ENCODE data around the gene CACNG4. TPM values are rescaled to one million over a fixed set of nuclear protein-coding genes. Genes with fewer than 3 reads are reported as not detected.
"Not testable (repeated sequence)": the region's sequence is repeated elsewhere in the genome, so short reads cannot be mapped to it uniquely, and the experiment has no call there.

The CACNG4 gene
- total and polyA plus RNA-seq, 4 donors, result not detected

DNA sequence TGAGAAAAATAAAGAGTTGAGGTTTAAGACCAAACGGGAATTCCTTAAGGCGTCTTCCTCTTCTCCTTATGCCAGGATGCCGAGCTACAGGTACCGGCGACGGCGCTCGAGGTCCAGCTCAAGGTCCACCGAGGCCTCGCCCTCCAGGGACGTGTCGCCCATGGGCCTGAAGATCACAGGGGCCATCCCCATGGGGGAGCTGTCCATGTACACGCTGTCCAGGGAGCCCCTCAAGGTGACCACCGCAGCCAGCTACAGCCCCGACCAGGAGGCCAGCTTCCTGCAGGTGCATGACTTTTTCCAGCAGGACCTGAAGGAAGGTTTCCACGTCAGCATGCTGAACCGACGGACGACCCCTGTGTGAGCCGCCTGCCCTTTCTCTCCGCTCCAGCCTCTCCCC, 66.1 kb downstream of the CACNG4 start:
- WGBS, 2 donors, result 94 to 95% methylated on average over 21 of the region's 21 CpGs
- no peak for ATAC-seq (ENCODE audit: low FRiP score)
- no peaks in the 10 kb centered on the region for H3K9me3 ChIP-seq (ENCODE audit: control insufficient read depth, low read length)
- intact Hi-C loops (cut with DNase I), result no loop called here
- H3K4me1 ChIP-seq (ENCODE audit: control insufficient read depth in 1 of 2, insufficient read depth in 2 of 2, low read length in 2 of 2), result no peaks in the 10 kb centered on the region
- H3K4me3 ChIP-seq (ENCODE audit: low read length in 2 of 2), result no peak overlapping the region
- DNase-seq, result no peak
- no peaks in the 10 kb centered on the region for H3K36me3 ChIP-seq (ENCODE audit: control insufficient read depth in 1 of 2, insufficient read depth in 2 of 2, low read length in 1 of 2)
- no peak overlapping the region for H3K27ac ChIP-seq (ENCODE audit: low read depth in 1 of 2, low read length in 2 of 2)
- H3K27me3 ChIP-seq (ENCODE audit: control insufficient read depth in 1 of 2, insufficient read depth in 2 of 2, low read length in 1 of 2), result no peaks in the 10 kb centered on the region

DNA sequence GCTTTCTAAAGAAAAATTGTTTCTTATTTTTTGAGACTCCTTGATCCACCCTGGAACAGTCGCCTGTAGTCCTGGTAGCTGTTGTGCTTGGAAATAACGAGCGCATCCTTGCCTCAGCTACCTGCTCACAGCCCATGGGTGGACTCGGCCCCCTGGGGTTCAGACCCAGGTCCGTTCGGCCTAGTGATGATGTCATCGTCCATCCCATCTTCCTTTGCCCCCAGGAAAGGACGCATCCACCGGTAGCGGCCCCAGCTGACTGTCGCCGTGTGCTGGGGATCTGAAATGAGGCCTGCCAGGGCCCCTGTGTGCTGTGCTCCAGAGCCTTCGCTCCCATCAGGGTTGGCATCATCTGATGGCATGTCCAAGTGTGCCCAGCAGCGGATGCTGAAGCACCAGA, 67.9 kb downstream of the CACNG4 start:
- WGBS, 2 donors, result 94 to 95% methylated on average over 14 of the region's 14 CpGs
- no peak overlapping the region for H3K27ac ChIP-seq (ENCODE audit: low read depth in 1 of 2, low read length in 2 of 2)
- DNase-seq, result no peak
- no peaks in the 10 kb centered on the region for H3K27me3 ChIP-seq (ENCODE audit: control insufficient read depth in 1 of 2, insufficient read depth in 2 of 2, low read length in 1 of 2)
- no peaks in the 10 kb centered on the region for H3K36me3 ChIP-seq (ENCODE audit: control insufficient read depth in 1 of 2, insufficient read depth in 2 of 2, low read length in 1 of 2)
- ATAC-seq (ENCODE audit: low FRiP score), result no peak
- no peaks in the 10 kb centered on the region for H3K9me3 ChIP-seq (ENCODE audit: control insufficient read depth, low read length)
- no peak overlapping the region for H3K4me3 ChIP-seq (ENCODE audit: low read length in 2 of 2)
- intact Hi-C loops (cut with DNase I), result no loop called here
- H3K4me1 ChIP-seq (ENCODE audit: control insufficient read depth in 1 of 2, insufficient read depth in 2 of 2, low read length in 2 of 2), result no peaks in the 10 kb centered on the region

DNA sequence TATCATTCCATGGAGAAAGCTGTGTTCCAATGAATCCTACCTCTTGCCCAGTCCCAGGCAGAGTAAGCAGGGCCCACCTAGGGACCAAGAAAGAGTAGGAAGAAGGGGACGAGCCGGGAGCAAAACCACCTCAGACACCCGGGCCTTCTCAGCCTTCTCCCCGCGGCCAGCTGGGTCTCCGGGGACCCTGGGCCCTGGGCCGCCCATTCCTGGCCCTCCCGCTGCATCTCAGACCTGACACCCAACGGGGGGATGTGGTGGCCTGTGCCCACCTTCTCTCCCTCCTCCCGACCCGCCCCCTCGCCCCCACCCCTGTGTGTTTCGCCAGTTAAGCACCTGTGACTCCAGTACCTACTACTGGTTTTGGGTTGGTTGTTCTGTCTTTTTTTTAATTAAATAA, 68.5 kb downstream of the CACNG4 start:
- Histone ChIP-seq H3K27ac (ENCODE audit: low read depth in 1 of 2, low read length in 2 of 2) (no peak overlapping the region), H3K36me3 (ENCODE audit: control insufficient read depth in 1 of 2, insufficient read depth in 2 of 2, low read length in 1 of 2) (no peaks in the 10 kb centered on the region), H3K4me3 (ENCODE audit: low read length in 2 of 2) (no peak overlapping the region), H3K27me3 (ENCODE audit: control insufficient read depth in 1 of 2, insufficient read depth in 2 of 2, low read length in 1 of 2) (no peaks in the 10 kb centered on the region), H3K9me3 (ENCODE audit: control insufficient read depth, low read length) (no peaks in the 10 kb centered on the region), H3K4me1 (ENCODE audit: control insufficient read depth in 1 of 2, insufficient read depth in 2 of 2, low read length in 2 of 2) (no peaks in the 10 kb centered on the region)
- WGBS, 2 donors, result 93 to 94% methylated on average over 13 of the region's 13 CpGs
- intact Hi-C loops (cut with DNase I), result no loop called here
- DNase-seq (no peak), ATAC-seq (ENCODE audit: low FRiP score) (no peak)

DNA sequence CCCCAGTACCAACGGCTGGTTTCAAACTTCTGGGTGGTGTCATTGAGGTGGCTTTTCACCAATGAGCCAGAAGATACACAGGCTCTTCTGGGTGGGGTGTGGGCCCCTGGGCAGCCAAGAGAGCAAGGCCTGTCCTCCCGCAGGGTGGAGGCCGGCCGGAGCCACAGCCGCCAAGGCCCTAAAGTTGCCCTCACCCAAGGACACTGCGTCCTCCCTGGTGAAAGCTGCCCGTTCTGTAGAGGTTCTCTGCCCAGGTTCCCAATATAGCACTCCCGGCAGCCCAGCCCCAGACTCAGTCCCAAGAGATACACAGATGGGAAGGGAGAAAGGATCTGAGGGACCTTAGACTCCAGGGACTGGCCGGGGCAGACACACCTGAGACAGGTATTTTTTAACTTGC, 69.1 kb downstream of the CACNG4 start:
- H3K27ac ChIP-seq (ENCODE audit: low read depth in 1 of 2, low read length in 2 of 2), result no peak overlapping the region
- no peaks in the 10 kb centered on the region for H3K4me1 ChIP-seq (ENCODE audit: control insufficient read depth in 1 of 2, insufficient read depth in 2 of 2, low read length in 2 of 2)
- DNase-seq (no peak), ATAC-seq (ENCODE audit: low FRiP score) (no peak)
- no peak overlapping the region for H3K4me3 ChIP-seq (ENCODE audit: low read length in 2 of 2)
- no peaks in the 10 kb centered on the region for H3K36me3 ChIP-seq (ENCODE audit: control insufficient read depth in 1 of 2, insufficient read depth in 2 of 2, low read length in 1 of 2)
- no peaks in the 10 kb centered on the region for H3K27me3 ChIP-seq (ENCODE audit: control insufficient read depth in 1 of 2, insufficient read depth in 2 of 2, low read length in 1 of 2)
- intact Hi-C loops (cut with DNase I), result no loop called here
- WGBS, 2 donors, result 91 to 93% methylated on average over 9 of the region's 9 CpGs
- H3K9me3 ChIP-seq (ENCODE audit: control insufficient read depth, low read length), result no peaks in the 10 kb centered on the region

DNA sequence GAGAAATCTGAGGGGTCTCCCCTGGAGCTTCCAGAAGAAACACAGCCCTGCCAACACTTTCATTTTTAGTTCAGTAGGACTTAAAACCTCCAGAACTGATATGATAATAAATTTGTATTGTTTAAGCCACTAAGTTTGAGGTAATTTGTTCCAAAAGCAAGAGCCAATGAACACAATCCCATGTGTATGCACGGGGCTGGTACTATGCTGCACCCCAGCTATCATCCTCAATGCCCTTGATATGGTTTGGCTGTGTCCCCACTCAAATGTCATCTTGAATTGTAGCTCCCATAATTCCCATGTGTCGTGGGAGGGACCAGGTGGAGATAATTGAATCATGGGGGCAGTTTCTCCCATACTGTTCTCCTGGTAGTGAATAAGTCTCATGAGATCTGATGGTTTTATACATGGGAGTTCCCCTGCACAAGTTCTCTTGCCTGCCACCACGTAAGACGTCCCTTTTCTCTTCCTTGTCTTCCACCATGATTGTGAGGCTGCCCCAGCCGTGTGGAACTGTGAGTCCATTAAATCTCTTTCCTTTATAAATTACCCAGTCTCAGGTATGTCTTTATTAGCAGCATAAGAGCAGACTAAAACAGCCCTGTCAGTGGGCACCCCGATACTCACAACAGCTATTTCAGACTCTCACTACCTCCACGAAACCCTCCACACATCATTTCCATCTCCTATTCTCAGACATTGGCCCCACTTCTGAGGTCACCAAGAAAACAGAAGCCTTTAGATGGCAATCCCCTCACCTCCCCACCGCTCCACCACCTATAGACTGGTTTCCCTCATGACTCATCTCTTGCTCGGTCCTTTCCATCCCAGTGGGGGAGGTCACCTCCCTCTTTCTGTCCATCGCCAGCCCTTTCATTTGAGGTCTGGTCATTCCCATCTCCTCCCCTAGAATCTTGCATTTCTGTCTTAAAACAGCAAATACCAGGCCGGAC, 70.9 kb downstream of the CACNG4 start:
- Histone ChIP-seq H3K27me3 (ENCODE audit: control insufficient read depth in 1 of 2, insufficient read depth in 2 of 2, low read length in 1 of 2) (no peaks in the 10 kb centered on the region), H3K27ac (ENCODE audit: low read depth in 1 of 2, low read length in 2 of 2) (no peak overlapping the region), H3K4me3 (ENCODE audit: low read length in 2 of 2) (no peak overlapping the region), H3K9me3 (ENCODE audit: control insufficient read depth, low read length) (no peaks in the 10 kb centered on the region), H3K36me3 (ENCODE audit: control insufficient read depth in 1 of 2, insufficient read depth in 2 of 2, low read length in 1 of 2) (no peaks in the 10 kb centered on the region), H3K4me1 (ENCODE audit: control insufficient read depth in 1 of 2, insufficient read depth in 2 of 2, low read length in 2 of 2) (no peaks in the 10 kb centered on the region)
- intact Hi-C loops (cut with DNase I), result no loop called here
- WGBS, 2 donors, result 76 to 83% methylated on average over 11 of the region's 11 CpGs
- no peak for DNase-seq
- no peak for ATAC-seq (ENCODE audit: low FRiP score)

DNA sequence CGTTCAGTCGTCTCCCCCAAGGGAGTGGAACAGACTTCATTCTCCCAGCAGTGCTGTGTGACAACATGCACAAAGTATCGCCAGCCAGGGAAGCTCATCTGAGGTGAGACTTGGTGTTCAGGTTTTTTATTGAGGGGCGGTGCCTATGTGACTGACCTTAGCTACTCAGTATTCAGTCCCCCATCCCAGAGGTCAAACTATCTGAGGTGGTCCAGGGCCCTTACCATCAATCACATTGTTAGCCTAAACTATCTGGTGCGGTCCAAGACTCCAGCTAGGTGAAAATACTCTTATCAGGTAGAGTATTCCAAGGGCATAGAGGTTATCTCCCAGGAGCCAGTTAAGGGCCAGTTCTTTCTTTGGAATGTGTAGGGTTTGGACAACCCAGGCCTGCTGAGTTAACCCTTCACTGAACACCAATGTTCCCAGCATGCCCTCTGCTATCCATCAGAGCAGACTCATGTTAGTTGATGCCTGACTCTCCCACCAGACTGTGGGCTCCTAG, 74.4 kb downstream of the CACNG4 start:
- no peak overlapping the region for H3K27ac ChIP-seq (ENCODE audit: low read depth in 1 of 2, low read length in 2 of 2)
- intact Hi-C loops (cut with DNase I), result no loop called here
- no peak for DNase-seq
- H3K9me3 ChIP-seq (ENCODE audit: control insufficient read depth, low read length), result no peaks in the 10 kb centered on the region
- H3K4me3 ChIP-seq (ENCODE audit: low read length in 2 of 2), result no peak overlapping the region
- ATAC-seq (ENCODE audit: low FRiP score), result no peak
- H3K27me3 ChIP-seq (ENCODE audit: control insufficient read depth in 1 of 2, insufficient read depth in 2 of 2, low read length in 1 of 2), result no peaks in the 10 kb centered on the region
- H3K36me3 ChIP-seq (ENCODE audit: control insufficient read depth in 1 of 2, insufficient read depth in 2 of 2, low read length in 1 of 2), result no peaks in the 10 kb centered on the region
- no peaks in the 10 kb centered on the region for H3K4me1 ChIP-seq (ENCODE audit: control insufficient read depth in 1 of 2, insufficient read depth in 2 of 2, low read length in 2 of 2)
- 65 to 70% methylated on average over 5 of the region's 5 CpGs for WGBS, 2 donors

DNA sequence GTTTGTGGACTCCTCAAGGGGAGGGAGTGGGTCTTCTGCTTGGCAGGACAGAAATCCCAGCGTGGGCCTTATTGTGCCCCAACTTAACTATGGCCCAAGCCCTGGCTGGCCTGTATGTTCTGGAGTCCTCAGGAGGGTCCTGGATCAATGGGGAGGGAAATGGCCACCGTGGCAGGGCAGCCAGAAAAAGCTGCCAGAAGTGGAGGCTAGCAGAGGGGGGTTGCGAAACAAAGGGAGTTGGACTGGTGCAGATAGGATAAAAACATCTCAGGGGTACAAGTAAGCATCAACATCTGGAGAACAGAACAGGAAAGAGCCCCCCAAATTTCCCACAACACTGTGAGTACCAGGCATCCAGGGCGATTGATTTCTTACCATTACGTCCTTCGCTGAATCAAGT, 76.1 kb downstream of the CACNG4 start:
- no peak for ATAC-seq (ENCODE audit: low FRiP score)
- H3K27ac ChIP-seq (ENCODE audit: low read depth in 1 of 2, low read length in 2 of 2), result no peak overlapping the region

DNA sequence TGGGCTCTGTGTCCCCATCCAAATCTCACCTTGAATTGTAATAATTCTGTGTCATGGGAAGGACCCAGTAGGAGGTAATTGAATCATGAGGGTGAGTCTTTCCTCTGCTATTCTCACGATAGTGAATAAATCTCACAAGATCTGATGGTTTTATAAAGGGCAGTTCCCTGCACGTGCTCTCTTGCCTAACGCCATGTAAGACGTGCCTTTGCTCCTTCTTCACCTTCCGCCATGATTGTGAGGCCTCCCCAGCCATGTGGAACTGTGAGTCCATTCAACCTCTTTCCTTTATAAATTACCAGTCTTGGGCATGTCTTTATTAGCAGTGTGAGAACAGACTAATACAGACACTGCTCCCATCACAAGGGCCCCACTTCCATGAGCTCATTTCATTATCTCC, 76.6 kb downstream of the CACNG4 start:
- H3K27ac ChIP-seq (ENCODE audit: low read depth in 1 of 2, low read length in 2 of 2); H3K36me3 ChIP-seq (ENCODE audit: control insufficient read depth in 1 of 2, insufficient read depth in 2 of 2, low read length in 1 of 2); H3K27me3 ChIP-seq (ENCODE audit: control insufficient read depth in 1 of 2, insufficient read depth in 2 of 2, low read length in 1 of 2); intact Hi-C loops (cut with DNase I); H3K4me3 ChIP-seq (ENCODE audit: low read length in 2 of 2); H3K9me3 ChIP-seq (ENCODE audit: control insufficient read depth, low read length); DNase-seq; ATAC-seq (ENCODE audit: low FRiP score); H3K4me1 ChIP-seq (ENCODE audit: control insufficient read depth in 1 of 2, insufficient read depth in 2 of 2, low read length in 2 of 2): not testable (repeated sequence)
- 96% methylated on average over 5 of the region's 5 CpGs for WGBS, 2 donors

More for the DNA sequence above, 76.1 kb downstream of the CACNG4 start:
- no peaks in the 10 kb centered on the region for H3K4me1 ChIP-seq (ENCODE audit: control insufficient read depth in 1 of 2, insufficient read depth in 2 of 2, low read length in 2 of 2)
- no peaks in the 10 kb centered on the region for H3K9me3 ChIP-seq (ENCODE audit: control insufficient read depth, low read length)
- H3K27me3 ChIP-seq (ENCODE audit: control insufficient read depth in 1 of 2, insufficient read depth in 2 of 2, low read length in 1 of 2), result no peaks in the 10 kb centered on the region
- no peaks in the 10 kb centered on the region for H3K36me3 ChIP-seq (ENCODE audit: control insufficient read depth in 1 of 2, insufficient read depth in 2 of 2, low read length in 1 of 2)
- no peak overlapping the region for H3K4me3 ChIP-seq (ENCODE audit: low read length in 2 of 2)
- DNase-seq, result no peak
- intact Hi-C loops (cut with DNase I), result no loop called here
- 91 to 96% methylated on average over 6 of the region's 6 CpGs for WGBS, 2 donors

DNA sequence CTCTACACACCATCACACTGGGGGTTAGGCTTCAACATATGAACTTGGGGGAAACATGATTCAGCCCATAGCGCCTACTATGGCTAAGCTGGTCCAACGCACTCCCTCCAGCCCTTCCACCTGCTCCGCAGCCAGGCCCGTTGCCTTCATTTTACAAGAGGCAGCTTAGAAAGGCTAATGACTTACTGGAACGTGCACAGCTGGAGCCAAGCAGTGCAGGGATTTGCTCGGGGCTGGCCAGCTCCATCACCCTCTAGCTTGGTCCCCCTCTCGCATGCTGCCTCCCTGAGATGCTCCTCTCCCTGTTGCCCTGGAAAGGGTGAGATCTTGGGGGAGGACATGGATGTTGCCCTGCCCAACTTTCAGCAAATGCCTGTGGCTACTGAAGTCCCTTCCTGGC, 77.0 kb downstream of the CACNG4 start:
- no peak for ATAC-seq (ENCODE audit: low FRiP score)
- WGBS, 2 donors, result 86 to 91% methylated on average over 7 of the region's 7 CpGs
- H3K36me3 ChIP-seq (ENCODE audit: control insufficient read depth in 1 of 2, insufficient read depth in 2 of 2, low read length in 1 of 2), result no peaks in the 10 kb centered on the region
- no peaks in the 10 kb centered on the region for H3K27me3 ChIP-seq (ENCODE audit: control insufficient read depth in 1 of 2, insufficient read depth in 2 of 2, low read length in 1 of 2)
- H3K27ac ChIP-seq (ENCODE audit: low read depth in 1 of 2, low read length in 2 of 2), result no peak overlapping the region
- no peaks in the 10 kb centered on the region for H3K9me3 ChIP-seq (ENCODE audit: control insufficient read depth, low read length)
- no peaks in the 10 kb centered on the region for H3K4me1 ChIP-seq (ENCODE audit: control insufficient read depth in 1 of 2, insufficient read depth in 2 of 2, low read length in 2 of 2)
- no peak overlapping the region for H3K4me3 ChIP-seq (ENCODE audit: low read length in 2 of 2)
- DNase-seq, result no peak
- intact Hi-C loops (cut with DNase I), result no loop called here

Data from aorta (tissue), 5 donors.